OCI-LY7 (cell line): ENCODE measurements around the gene SLC2A6. TPM values are rescaled to one million over a fixed set of nuclear protein-coding genes. Genes with fewer than 3 reads are reported as not detected.

Experiments
- BruUV-seq: library from RNA; stranded (reverse); fragments of 400-500 nt; replicated peaks from 2 replicates; lab custom pipeline; 2021; lab: Mats Ljungman, UMichigan
- CTCF ChIA-PET: fragments of 300-600 bp; sonication (Branson Sonifier 250); formaldehyde crosslinking; loops from one replicate; lab custom pipeline; 2022; ENCODE audit warnings: antibody characterized with exemption; ENCODE audit not compliant: unreplicated experiment; lab: Charles Lee
- POLR2A ChIA-PET: fragments of 300-600 bp; sonication (Branson Sonifier 250); formaldehyde crosslinking; loops from one replicate; lab custom pipeline; 2022; ENCODE audit warnings: antibody characterized with exemption; lab: Charles Lee
- DNase-seq: peaks from one replicate; pipeline ENCODE4 v3.0.0-alpha.2; 2015; ENCODE audit warnings: low spot score
- H2AFZ ChIP-seq: fragments of 200-600 bp; sonication (generic), shearing (Covaris generic); 2 replicates; pipeline ENCODE4 v1.6.1; 2014; ENCODE audit warnings: mild to moderate bottlenecking, antibody characterized with exemption, low read length, moderate library complexity
- H3K27ac ChIP-seq: fragments of 200-600 bp; sonication (generic); 2 replicates; pipeline ENCODE4 v1.5.1; 2014; ENCODE audit warnings: mixed run types, low read depth, mild to moderate bottlenecking, moderate library complexity, low read length, inconsistent platforms; ENCODE audit not compliant: poor library complexity, severe bottlenecking
- H3K36me3 ChIP-seq: fragments of 200-600 bp; sonication (generic); 2 replicates; pipeline ENCODE4 v1.6.1; 2014; ENCODE audit warnings: mild to moderate bottlenecking, antibody characterized with exemption, low read length, moderate library complexity, mixed read lengths; ENCODE audit not compliant: insufficient read depth
- H3K4me1 ChIP-seq: fragments of 200-600 bp; sonication (generic); 2 replicates; pipeline ENCODE4 v1.5.1; 2014; ENCODE audit warnings: mild to moderate bottlenecking, low read length; ENCODE audit not compliant: insufficient read depth, poor library complexity, severe bottlenecking
- H3K4me2 ChIP-seq: fragments of 200-600 bp; sonication (generic); 2 replicates; pipeline ENCODE4 v1.6.1; 2014; ENCODE audit warnings: mild to moderate bottlenecking, low read length
- H3K4me3 ChIP-seq: fragments of 200-600 bp; sonication (generic); 2 replicates; pipeline ENCODE4 v1.5.1; 2014; ENCODE audit warnings: mild to moderate bottlenecking, low read depth, low read length; ENCODE audit not compliant: poor library complexity, severe bottlenecking
- H3K79me2 ChIP-seq: fragments of 200-600 bp; sonication (generic); 2 replicates; pipeline ENCODE4 v1.6.1; 2016; ENCODE audit warnings: low read depth, mild to moderate bottlenecking, low read length, moderate library complexity, mixed read lengths; ENCODE audit not compliant: insufficient read depth
- H3K9me2 ChIP-seq: fragments of 200-600 bp; sonication (generic); 2 replicates; pipeline ENCODE4 v1.6.1; 2016; ENCODE audit warnings: mild to moderate bottlenecking, low read length, mixed read lengths; ENCODE audit not compliant: insufficient read depth
- H3K9me3 ChIP-seq: fragments of 200-600 bp; sonication (generic); 2 replicates; pipeline ENCODE4 v1.6.1; 2014; ENCODE audit warnings: mild to moderate bottlenecking, mixed run types, low read length, mixed read lengths
- H4K20me1 ChIP-seq: fragments of 200-600 bp; sonication (generic); 2 replicates; pipeline ENCODE4 v1.6.1; 2014; ENCODE audit warnings: mild to moderate bottlenecking, antibody characterized with exemption, low read length, moderate library complexity, mixed read lengths; ENCODE audit not compliant: insufficient read depth
- EZH2phosphoT487 ChIP-seq: fragments of 200-600 bp; sonication (generic); IDR thresholded peaks from 2 replicates; pipeline ENCODE4 v1.6.1; 2018; ENCODE audit warnings: low read depth, borderline replicate concordance, mild to moderate bottlenecking, mixed run types, antibody characterized with exemption, low read length, moderate library complexity, mixed read lengths
- intact Hi-C: fragments of 100-400 bp; cut with micrococcal nuclease; formaldehyde crosslinking; loops from one replicate; pipeline ENCODE4 v1.10.0; 2022; ENCODE audit not compliant: unreplicated experiment
- total RNA-seq, 2 experiments: library from RNA; depleted of rRNA in 1 of 2; stranded (reverse); fragments of >200 nt in 1 of 2; shearing (Covaris generic) in 1 of 2; gene quantifications; 2 replicates each; pipeline ENCODE4 v1.2.3, GENCODE V29; 2014 to 2022
- TF ChIP-seq, protein P1 (sequence below): fragments of 200-600 bp; sonication (generic); conservative IDR thresholded peaks from 2 replicates; pipeline ENCODE4 v1.5.1; 2014; ENCODE audit warnings: mild to moderate bottlenecking, antibody characterized with exemption, low read length, moderate library complexity, mixed read lengths

Gene SLC2A6
- total RNA-seq, 2 experiments from 2014 or later: 51.0 to 52.9 TPM

DNA sequence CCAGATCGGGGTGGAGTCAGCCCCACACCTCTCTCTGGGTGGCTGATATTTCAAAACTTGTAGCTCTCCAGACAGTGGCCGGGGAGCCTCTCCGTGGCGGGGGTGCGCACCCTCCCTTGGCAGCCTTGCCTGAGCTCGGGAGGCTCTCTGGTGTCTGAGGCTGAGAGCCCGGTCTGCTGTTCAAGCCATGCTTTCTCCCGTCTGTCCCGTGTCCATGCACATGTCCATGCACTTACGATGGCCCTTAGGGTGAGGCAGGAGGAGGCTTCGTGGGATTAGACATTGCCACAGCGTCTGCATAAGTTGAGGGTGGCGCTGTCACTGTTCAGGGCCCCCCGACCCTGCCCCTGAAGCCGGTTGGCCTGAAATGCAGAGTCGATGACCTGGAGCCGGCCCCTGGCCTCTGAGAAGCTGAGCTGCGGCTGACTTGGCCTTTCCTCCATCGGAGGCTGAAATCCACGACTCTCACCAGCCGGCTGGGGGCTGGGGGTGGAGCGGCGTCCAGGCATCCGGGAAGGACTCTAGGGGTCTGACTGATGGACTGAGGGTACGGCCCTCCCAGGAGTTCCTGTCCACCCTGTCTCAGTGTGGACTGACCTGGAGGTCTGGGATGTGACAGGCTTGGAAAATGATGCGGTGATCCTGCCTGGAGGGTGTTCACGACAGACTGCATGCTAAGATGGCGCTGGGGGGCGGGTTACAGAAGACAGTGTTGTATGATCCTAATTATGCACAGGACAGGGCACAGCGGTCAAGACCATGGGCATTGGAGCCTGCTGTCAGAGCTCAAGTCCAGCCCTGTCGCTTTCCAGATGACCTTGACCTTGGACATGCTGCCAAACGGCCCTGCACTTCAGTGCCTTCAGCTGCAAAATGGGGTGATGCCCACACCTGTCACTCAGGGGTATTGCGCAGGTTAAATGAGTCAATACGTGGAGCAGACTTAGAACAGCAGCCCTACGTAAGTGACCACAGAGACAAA, 18.3 kb upstream of the SLC2A6 start:
- no peak for TF ChIP-seq EZH2phosphoT487
- TF ChIP-seq, protein P1, sequence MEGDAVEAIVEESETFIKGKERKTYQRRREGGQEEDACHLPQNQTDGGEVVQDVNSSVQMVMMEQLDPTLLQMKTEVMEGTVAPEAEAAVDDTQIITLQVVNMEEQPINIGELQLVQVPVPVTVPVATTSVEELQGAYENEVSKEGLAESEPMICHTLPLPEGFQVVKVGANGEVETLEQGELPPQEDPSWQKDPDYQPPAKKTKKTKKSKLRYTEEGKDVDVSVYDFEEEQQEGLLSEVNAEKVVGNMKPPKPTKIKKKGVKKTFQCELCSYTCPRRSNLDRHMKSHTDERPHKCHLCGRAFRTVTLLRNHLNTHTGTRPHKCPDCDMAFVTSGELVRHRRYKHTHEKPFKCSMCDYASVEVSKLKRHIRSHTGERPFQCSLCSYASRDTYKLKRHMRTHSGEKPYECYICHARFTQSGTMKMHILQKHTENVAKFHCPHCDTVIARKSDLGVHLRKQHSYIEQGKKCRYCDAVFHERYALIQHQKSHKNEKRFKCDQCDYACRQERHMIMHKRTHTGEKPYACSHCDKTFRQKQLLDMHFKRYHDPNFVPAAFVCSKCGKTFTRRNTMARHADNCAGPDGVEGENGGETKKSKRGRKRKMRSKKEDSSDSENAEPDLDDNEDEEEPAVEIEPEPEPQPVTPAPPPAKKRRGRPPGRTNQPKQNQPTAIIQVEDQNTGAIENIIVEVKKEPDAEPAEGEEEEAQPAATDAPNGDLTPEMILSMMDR: no peak
- H3K27ac ChIP-seq: no peak overlapping the region
- POLR2A ChIA-PET: no interaction called here
- intact Hi-C loops: no loop called here
- 0 out of 2 replicates have a peak, but pooled peaks cover 8% of the 10 kb centered on the region for H3K9me3 ChIP-seq
- no TSS peak for BruUV-seq
- no peak overlapping the region for H3K4me3 ChIP-seq
- no peaks in the 10 kb centered on the region for H3K79me2 ChIP-seq
- DNase-seq: no peak
- H2AFZ ChIP-seq: no peak overlapping the region
- no peaks in the 10 kb centered on the region for H3K36me3 ChIP-seq
- H3K4me1 ChIP-seq: no peaks in the 10 kb centered on the region
- CTCF ChIA-PET: no interaction called here
- no peaks in the 10 kb centered on the region for H3K9me2 ChIP-seq
- no peak overlapping the region for H3K4me2 ChIP-seq
- H4K20me1 ChIP-seq: no peaks in the 10 kb centered on the region

DNA sequence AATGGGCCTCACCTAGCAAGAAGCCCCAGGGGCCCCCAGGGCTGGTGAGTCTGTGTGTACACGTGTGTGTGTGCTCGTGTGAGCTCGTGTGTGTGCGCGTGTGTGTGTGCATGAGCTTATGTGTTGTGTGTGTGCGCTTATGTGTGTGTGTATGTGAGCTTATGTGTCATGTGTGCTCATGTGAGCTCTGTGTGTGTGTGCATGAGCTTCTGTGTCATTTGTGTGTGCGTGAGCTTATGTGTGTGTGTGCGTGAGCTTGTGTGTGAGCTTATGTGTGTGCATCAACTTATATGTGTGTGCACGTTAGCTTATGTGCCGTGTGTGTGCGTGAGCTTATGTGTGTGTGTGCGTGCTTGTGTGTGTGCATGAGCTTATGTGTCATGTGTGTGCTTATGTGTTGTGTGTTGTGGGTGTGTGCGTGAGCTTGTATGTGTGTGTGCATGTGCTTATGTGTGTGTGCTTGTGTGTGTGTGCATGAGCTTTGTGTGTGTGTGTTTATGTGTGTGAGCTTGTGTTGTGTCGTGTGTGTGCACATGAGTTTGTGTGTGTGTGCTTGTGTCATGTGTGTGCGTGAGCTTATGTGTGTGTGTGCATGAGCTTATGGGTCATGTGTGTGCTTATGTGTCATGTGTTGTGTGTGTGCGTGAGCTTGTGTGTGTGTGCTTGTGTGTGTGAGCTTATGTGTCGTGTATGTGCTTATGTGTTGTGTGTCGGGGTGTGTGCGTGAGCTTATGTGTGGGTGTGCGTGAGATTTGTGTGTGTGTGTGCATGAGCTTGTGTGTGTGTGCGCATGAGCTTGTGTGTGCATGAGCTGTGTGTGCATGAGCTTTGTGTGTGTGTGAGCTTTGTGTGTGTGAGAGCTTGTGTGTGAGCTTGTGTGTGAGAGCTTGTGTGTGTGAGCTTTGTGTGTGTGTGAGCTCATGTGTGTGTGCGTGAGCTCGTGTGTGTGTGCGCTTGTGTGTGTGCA, 16.7 kb upstream of the SLC2A6 start:
- no peak overlapping the region for H3K4me2 ChIP-seq
- CTCF ChIA-PET: interaction anchor here (0.6 kb wide), 2 partner anchors 9 to 16 kb away, joined by 3 read pairs; no protein-coding TSS in a partner anchor
- BruUV-seq: no TSS peak
- H2AFZ ChIP-seq: no peak overlapping the region
- POLR2A ChIA-PET: interaction anchor here (0.6 to 0.7 kb wide), 2 partner anchors 16 to 52 kb away, joined by 3 read pairs; no protein-coding TSS in a partner anchor
- H3K4me1 ChIP-seq: no peaks in the 10 kb centered on the region
- intact Hi-C loops: no loop called here
- H3K36me3 ChIP-seq: no peaks in the 10 kb centered on the region
- H3K9me3 ChIP-seq: no peaks in the 10 kb centered on the region
- TF ChIP-seq, protein P1: no peak
- no peak for TF ChIP-seq EZH2phosphoT487
- no peak overlapping the region for H3K4me3 ChIP-seq
- H3K79me2 ChIP-seq: no peaks in the 10 kb centered on the region
- no peak for DNase-seq
- no peak overlapping the region for H3K27ac ChIP-seq
- no peaks in the 10 kb centered on the region for H4K20me1 ChIP-seq
- no peaks in the 10 kb centered on the region for H3K9me2 ChIP-seq
